DMS53 (cell line): Measurements from ENCODE around the gene GRID2.

Experiments
- DNase-seq: peaks from one replicate; lab custom pipeline; 2025; lab: John Stamatoyannopoulos, UW

GRID2 gene

GRCh38 chr4:93072292-93072691, 768.5 kb downstream of the GRID2 start:
- peak; percentile 2 for DNase-seq

GRCh38 chr4:93080316-93080715, 776.5 kb downstream of the GRID2 start:
- no peak for DNase-seq

- no peak for DNase-seq
Measured at GRCh38 chr4:93084599-93085305, 781.0 kb downstream of the GRID2 start.

GRCh38 chr4:93086356-93086755, 782.6 kb downstream of the GRID2 start:
- no peak for DNase-seq

- DNase-seq = peak; percentile 6
Measured at GRCh38 chr4:93092765-93093164, 789.0 kb downstream of the GRID2 start.

- DNase-seq = no peak
Measured at GRCh38 chr4:93103042-93103441, 799.3 kb downstream of the GRID2 start.

- DNase-seq = no peak
Measured at GRCh38 chr4:93116624-93117023, 812.9 kb downstream of the GRID2 start.

- DNase-seq = no peak
Measured at GRCh38 chr4:93127489-93127888, 823.7 kb downstream of the GRID2 start.

- no peak for DNase-seq
Measured at GRCh38 chr4:93132631-93133030, 828.9 kb downstream of the GRID2 start.

GRCh38 chr4:93139118-93139517, 835.4 kb downstream of the GRID2 start:
- DNase-seq = no peak

GRCh38 chr4:93143902-93144301, 840.1 kb downstream of the GRID2 start:
- DNase-seq = no peak

GRCh38 chr4:93144644-93145043, 840.9 kb downstream of the GRID2 start:
- no peak for DNase-seq

- no peak for DNase-seq
Measured at GRCh38 chr4:93147524-93148212, 843.9 kb downstream of the GRID2 start.

- no peak for DNase-seq
Measured at GRCh38 chr4:93152491-93152890, 848.7 kb downstream of the GRID2 start.

GRCh38 chr4:93157986-93158385, 854.2 kb downstream of the GRID2 start:
- DNase-seq = peak; percentile 12

GRCh38 chr4:93168053-93168452, 864.3 kb downstream of the GRID2 start:
- no peak for DNase-seq

GRCh38 chr4:93169966-93170365, 866.2 kb downstream of the GRID2 start:
- DNase-seq = no peak

GRCh38 chr4:93174598-93174997, 870.8 kb downstream of the GRID2 start:
- DNase-seq = no peak

GRCh38 chr4:93178279-93178678, 874.5 kb downstream of the GRID2 start:
- DNase-seq = peak; percentile 21

GRCh38 chr4:93179044-93179443, 875.3 kb downstream of the GRID2 start:
- DNase-seq = no peak

GRCh38 chr4:93182722-93183121, 879.0 kb downstream of the GRID2 start:
- no peak for DNase-seq

- DNase-seq = peak; percentile 61
Measured at GRCh38 chr4:93183576-93183975, 879.8 kb downstream of the GRID2 start.

- DNase-seq = peak; percentile 82
Measured at GRCh38 chr4:93184053-93184452, 880.3 kb downstream of the GRID2 start.

- DNase-seq = no peak
Measured at GRCh38 chr4:93186846-93187245, 883.1 kb downstream of the GRID2 start.
